Left colon (tissue), 2 donors: Measurements from ENCODE around the gene IFITM1. TPM values are rescaled to one million over a fixed set of nuclear protein-coding genes. Genes with fewer than 3 reads are reported as not detected.
"Not testable (repeated sequence)": the region's sequence is repeated elsewhere in the genome, so short reads cannot be mapped to it uniquely, and the experiment has no call there.

Source experiments
- ATAC-seq: fragments of 200-7000 bp; cut with Tn5 transposase; one replicate; pipeline ENCODE4 v1.9.1; 2020; ENCODE audit warnings: mild to moderate bottlenecking, moderate library complexity
- DNase-seq, 2 donors: peaks; one replicate each; pipeline ENCODE4 v3.0.0-alpha.2; 2020
- intact Hi-C, 2 donors: fragments of 100-400 bp; cut with DNase I in 1 of 2; cut with micrococcal nuclease in 1 of 2; formaldehyde crosslinking; loops; one replicate each; pipeline versions ENCODE4 v1.11.2 to v1.14.0; 2022; cut with DNase I, micrococcal nuclease
- total RNA-seq, 2 donors: library from RNA; stranded (reverse); fragmentation: NEBNext Ultra II Directional; extraction: Animal tissue kit (Norgen Biotek cat#: 25700); gene quantifications; one replicate each; pipeline ENCODE4 v1.2.1, GENCODE V29; 2021
- donor health status: DM: no; HTN: no; CAD: no.
- donor health status: DM: yes; HTN: yes; CAD: no.

The IFITM1 gene
- total RNA-seq, 2 donors from 2014 or later: 85.6 to 127 TPM

GRCh38 chr11:304061-304506 lies 9.8 kb upstream of the IFITM1 start:
- ATAC-seq: no peak
- intact Hi-C loops: loop anchor here in 1 of 2 donors (10.0 kb wide), 1 partner anchor 51 kb away; no protein-coding TSS in a partner anchor
- no peak for DNase-seq

- DNase-seq (peak in 1 of 2 donors; percentile 78), ATAC-seq (peak; percentile 58)
- intact Hi-C loops: loop anchor here in 1 of 2 donors (10.0 kb wide), 1 partner anchor 50 kb away; no protein-coding TSS in a partner anchor
These were observed 8.7 kb upstream of the IFITM1 start for GRCh38 chr11:304915-305843.

- no peak for DNase-seq
- intact Hi-C loops: loop anchor here in 1 of 2 donors (10.0 kb wide), 1 partner anchor 49 kb away; no protein-coding TSS in a partner anchor
- ATAC-seq: no peak
These were observed 8.0 kb upstream of the IFITM1 start for GRCh38 chr11:305844-306211.

- ATAC-seq (no peak), DNase-seq (no peak)
These were observed 7.0 kb upstream of the IFITM1 start for GRCh38 chr11:306645-307371.

GRCh38 chr11:307766-308708 lies 5.8 kb upstream of the IFITM1 start, which contains the start of gene IFITM2:
IFITM2 (plus strand) TSS chr11:307816; CDS start chr11:308193, 377 bp downstream.
- intact Hi-C loops: loop anchor here in 1 of 2 donors (10.0 kb wide), 1 partner anchor 47 kb away; no protein-coding TSS in a partner anchor
- DNase-seq: peak; percentile 55 to 75
- peak; percentile 49 for ATAC-seq

More at GRCh38 chr11:306645-307371, 7.0 kb upstream of the IFITM1 start:
- intact Hi-C loops: loop anchor here in 1 of 2 donors (10.0 kb wide), 1 partner anchor 48 kb away; no protein-coding TSS in a partner anchor

GRCh38 chr11:308740-309665 lies 4.8 kb upstream of the IFITM1 start:
- intact Hi-C loops: loop anchor here in 1 of 2 donors (10.0 kb wide), 1 partner anchor 46 kb away; no protein-coding TSS in a partner anchor
- DNase-seq, ATAC-seq: not testable (repeated sequence)

GRCh38 chr11:309979-310572 lies 3.8 kb upstream of the IFITM1 start:
- intact Hi-C loops: loop anchor here in 1 of 2 donors (10.0 kb wide), 1 partner anchor 45 kb away; no protein-coding TSS in a partner anchor
- peak; percentile 2 for ATAC-seq
- not testable (repeated sequence) for DNase-seq

GRCh38 chr11:311013-311748 lies 2.7 kb upstream of the IFITM1 start:
- DNase-seq, intact Hi-C loops: not testable (repeated sequence)
- ATAC-seq: peak; percentile 36

GRCh38 chr11:312092-312816 lies 1.6 kb upstream of the IFITM1 start:
- intact Hi-C loops: no loop called here
- ATAC-seq (no peak), DNase-seq (no peak)

- no peak for DNase-seq
- intact Hi-C loops: no loop called here
- no peak for ATAC-seq
These were observed 495 bp upstream of the IFITM1 start for GRCh38 chr11:313304-313786.

GRCh38 chr11:314554-314875 lies 675 bp downstream of the IFITM1 start:
- DNase-seq, intact Hi-C loops: not testable (repeated sequence)
- peak; percentile 62 for ATAC-seq

GRCh38 chr11:315051-315481 lies 1.2 kb downstream of the IFITM1 start:
- peak in 1 of 2 donors; percentile 32 for DNase-seq
- intact Hi-C loops: no loop called here
- ATAC-seq: no peak

- intact Hi-C loops: no loop called here
- ATAC-seq (no peak), DNase-seq (peak in 1 of 2 donors; percentile 32)
These were observed 1.7 kb downstream of the IFITM1 start for GRCh38 chr11:315516-315994.

- peak; percentile 37 to 47 for DNase-seq
- intact Hi-C loops: no loop called here
- no peak for ATAC-seq
These were observed 2.3 kb downstream of the IFITM1 start for GRCh38 chr11:316031-316701.
